AG10803 (cell line): ENCODE results near the gene SHCBP1.

Source experiments
- DNase-seq: peaks from one replicate; pipeline ENCODE4 v3.0.0; 2010; ENCODE audit warnings: low read depth
- H3K4me3 ChIP-seq: 2 replicates; pipeline ENCODE4 v1.5.1; 2011; ENCODE audit warnings: mild to moderate bottlenecking, low read length, control low read depth
- TF ChIP-seq, protein P1 (sequence below): conservative IDR thresholded peaks from 2 replicates; pipeline ENCODE4 v1.5.1; 2011; ENCODE audit warnings: mild to moderate bottlenecking, low read length, control low read depth, inconsistent platforms

SHCBP1 gene

DNA sequence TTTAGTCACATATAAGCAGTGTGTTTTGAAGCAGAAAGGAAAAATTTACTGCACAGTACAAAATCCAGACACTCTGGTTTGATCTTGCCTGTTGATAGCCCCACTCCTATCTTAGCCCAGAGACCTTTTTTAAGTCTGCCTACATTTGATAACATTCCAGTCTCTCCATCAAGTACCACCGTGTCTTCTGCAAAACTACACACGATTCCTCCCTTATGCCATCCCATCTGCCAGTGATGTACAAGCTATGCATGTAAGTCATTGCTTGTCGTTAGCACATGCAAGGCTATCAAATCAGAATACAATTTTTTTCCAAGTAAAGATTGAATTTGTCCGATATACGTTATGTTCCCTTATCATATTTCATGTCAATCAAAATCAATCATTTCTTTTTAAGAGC lies 14.9 kb downstream of the SHCBP1 start:
- DNase-seq, result no peak
- no peak overlapping the region for H3K4me3 ChIP-seq
- TF ChIP-seq, protein P1, sequence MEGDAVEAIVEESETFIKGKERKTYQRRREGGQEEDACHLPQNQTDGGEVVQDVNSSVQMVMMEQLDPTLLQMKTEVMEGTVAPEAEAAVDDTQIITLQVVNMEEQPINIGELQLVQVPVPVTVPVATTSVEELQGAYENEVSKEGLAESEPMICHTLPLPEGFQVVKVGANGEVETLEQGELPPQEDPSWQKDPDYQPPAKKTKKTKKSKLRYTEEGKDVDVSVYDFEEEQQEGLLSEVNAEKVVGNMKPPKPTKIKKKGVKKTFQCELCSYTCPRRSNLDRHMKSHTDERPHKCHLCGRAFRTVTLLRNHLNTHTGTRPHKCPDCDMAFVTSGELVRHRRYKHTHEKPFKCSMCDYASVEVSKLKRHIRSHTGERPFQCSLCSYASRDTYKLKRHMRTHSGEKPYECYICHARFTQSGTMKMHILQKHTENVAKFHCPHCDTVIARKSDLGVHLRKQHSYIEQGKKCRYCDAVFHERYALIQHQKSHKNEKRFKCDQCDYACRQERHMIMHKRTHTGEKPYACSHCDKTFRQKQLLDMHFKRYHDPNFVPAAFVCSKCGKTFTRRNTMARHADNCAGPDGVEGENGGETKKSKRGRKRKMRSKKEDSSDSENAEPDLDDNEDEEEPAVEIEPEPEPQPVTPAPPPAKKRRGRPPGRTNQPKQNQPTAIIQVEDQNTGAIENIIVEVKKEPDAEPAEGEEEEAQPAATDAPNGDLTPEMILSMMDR, result no peak

DNA sequence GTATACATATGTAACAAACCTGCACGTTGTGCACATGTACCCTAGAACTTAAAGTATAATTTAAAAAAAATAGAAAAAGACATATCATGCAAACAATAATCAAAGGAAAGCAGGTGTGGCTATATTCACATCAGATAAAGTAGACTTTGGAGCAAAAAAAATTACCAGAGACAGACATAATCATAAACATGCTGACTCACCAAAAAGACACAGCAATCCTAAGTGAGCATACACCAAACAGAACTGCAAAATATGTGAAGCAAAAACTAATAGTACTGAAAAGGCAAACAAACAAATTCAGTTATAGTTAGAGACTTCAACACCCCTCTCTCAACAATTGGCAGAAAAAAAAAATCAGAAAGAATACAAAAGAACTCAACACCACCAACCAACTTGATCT lies 29.9 kb downstream of the SHCBP1 start:
- TF ChIP-seq, protein P1, result no peak
- H3K4me3 ChIP-seq, result no peak overlapping the region
- DNase-seq, result no peak

GRCh38 chr16:46586011-46586577 lies 35.1 kb downstream of the SHCBP1 start:
- DNase-seq, result no peak
- TF ChIP-seq, protein P1, result no peak
- no peak overlapping the region for H3K4me3 ChIP-seq

- TF ChIP-seq, protein P1, result no peak
- H3K4me3 ChIP-seq, result no peak overlapping the region
- DNase-seq, result no peak
Measured at GRCh38 chr16:46583036-46583435, 38.1 kb downstream of the SHCBP1 start.

DNA sequence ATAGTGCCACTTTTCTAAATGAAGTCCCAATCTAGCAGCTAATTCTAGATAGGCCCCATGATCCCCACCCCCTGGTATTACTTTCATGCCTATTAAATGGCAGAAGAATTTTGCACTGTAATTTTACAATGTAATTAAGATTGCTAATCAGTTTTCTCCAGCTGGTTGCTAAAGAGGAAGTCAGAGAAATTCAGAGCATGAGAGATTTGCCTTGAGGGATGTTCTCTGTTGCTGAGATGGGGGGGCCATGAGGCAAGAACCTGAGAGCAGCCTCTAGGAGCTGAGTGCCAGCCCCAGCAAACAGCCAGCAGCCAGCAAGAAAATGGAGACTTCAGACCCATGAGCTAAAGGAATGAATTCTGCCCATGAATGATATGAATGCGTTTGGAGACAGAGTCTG lies 38.9 kb downstream of the SHCBP1 start:
- DNase-seq, result no peak
- TF ChIP-seq, protein P1, result no peak

DNA sequence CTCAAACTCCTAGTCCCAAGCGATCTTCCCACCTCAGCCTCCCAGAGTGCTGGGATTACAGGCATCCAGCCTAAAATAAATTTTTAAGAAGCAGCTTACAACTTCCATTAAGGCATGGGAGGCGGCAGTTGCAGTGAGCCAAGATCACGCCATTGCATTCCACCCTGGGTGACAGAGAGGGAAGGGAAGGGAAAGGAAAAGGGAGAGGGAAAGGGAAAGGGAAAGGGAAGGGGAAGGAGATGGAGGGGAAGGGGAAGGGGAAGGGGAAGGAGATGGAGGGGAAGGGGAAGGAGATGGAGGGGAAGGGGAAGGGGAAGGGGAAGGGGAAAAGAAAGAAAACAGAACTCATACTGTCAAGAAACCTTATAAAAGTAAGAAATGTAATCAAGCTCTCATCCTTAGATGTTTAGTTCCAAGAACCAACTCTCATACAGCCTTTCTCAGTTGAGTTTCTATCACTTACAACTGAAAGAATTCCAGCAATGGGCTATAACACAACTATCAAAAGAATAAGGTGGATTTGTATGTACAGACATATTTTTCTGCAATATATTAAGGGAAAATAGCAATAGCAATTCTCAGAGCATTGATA lies 43.1 kb downstream of the SHCBP1 start:
- H3K4me3 ChIP-seq, result no peak overlapping the region

More for the DNA sequence above, 38.9 kb downstream of the SHCBP1 start:
- no peak overlapping the region for H3K4me3 ChIP-seq

GRCh38 chr16:46573834-46574159 lies 47.4 kb downstream of the SHCBP1 start:
- TF ChIP-seq, protein P1, result no peak

More for the DNA sequence above, 43.1 kb downstream of the SHCBP1 start:
- TF ChIP-seq, protein P1, result no peak
- DNase-seq, result no peak

More at GRCh38 chr16:46573834-46574159, 47.4 kb downstream of the SHCBP1 start:
- DNase-seq, result no peak
- no peak overlapping the region for H3K4me3 ChIP-seq
